MM.1S (cell line): ENCODE results near the gene AVPR1B.

Source experiments
- CTCF ChIP-seq: fragments of 300-600 bp; sonication (generic); IDR thresholded peaks from 2 replicates; pipeline ENCODE4 v1.5.1; 2016; ENCODE audit warnings: antibody characterized with exemption, low read length, mixed read lengths
- EZH2phosphoT487 ChIP-seq: fragments of 300-600 bp; sonication (generic); IDR thresholded peaks from 2 replicates; pipeline ENCODE4 v1.6.1; 2018; ENCODE audit warnings: antibody characterized with exemption, low read length

- no peak for TF ChIP-seq CTCF
- TF ChIP-seq EZH2phosphoT487: no peak
These were observed 1.4 kb downstream of the AVPR1B start for GRCh38 chr1:206115791-206116190.
